IMR-90 (cell line): ENCODE data around the gene EML4. TPM values are rescaled to one million over a fixed set of nuclear protein-coding genes. Genes with fewer than 3 reads are reported as not detected.

ENCODE experiments used
- ATAC-seq: fragments of 200-7000 bp; cut with Tn5 transposase; 2 replicates; pipeline ENCODE4 v1.9.1; 2020; ENCODE audit warnings: low read depth, mild to moderate bottlenecking, moderate library complexity
- BruUV-seq: library from RNA; stranded (reverse); fragments of 400-500 nt; replicated peaks from 2 replicates; lab custom pipeline; 2021; lab: Mats Ljungman, UMichigan
- CTCF ChIA-PET: fragments of 300-600 bp; formaldehyde crosslinking; extraction: SDS; loops from one replicate; lab custom pipeline; 2021; ENCODE audit warnings: antibody characterized with exemption; lab: Yijun Ruan, JAX
- POLR2A ChIA-PET: fragments of 300-600 bp; sonication (Branson Sonifier 250); formaldehyde crosslinking; loops from one replicate; lab custom pipeline; 2022; ENCODE audit warnings: antibody characterized with exemption; ENCODE audit not compliant: unreplicated experiment; lab: Charles Lee
- DNase-seq: peaks from one replicate; pipeline ENCODE4 v3.0.0; 2013
- H2AFZ ChIP-seq: replicated peaks from 2 replicates; pipeline ENCODE3; 2013; ENCODE audit warnings: low read length, mild to moderate bottlenecking; ENCODE audit not compliant: poor library complexity
- H2AK5ac ChIP-seq: 2 replicates; pipeline ENCODE4 v1.6.1; 2013; ENCODE audit warnings: low read depth, low read length, inconsistent platforms
- H2AK9ac ChIP-seq: replicated peaks from 2 replicates; pipeline ENCODE3; 2013; ENCODE audit warnings: mild to moderate bottlenecking, low read depth, low read length, moderate library complexity; ENCODE audit not compliant: poor library complexity
- H2BK120ac ChIP-seq: 2 replicates; pipeline ENCODE4 v1.6.1; 2013; ENCODE audit warnings: low read depth, low read length, inconsistent platforms
- H2BK15ac ChIP-seq: 3 replicates; pipeline ENCODE4 v1.6.1; 2013; ENCODE audit warnings: low read depth, low read length, inconsistent platforms
- H2BK20ac ChIP-seq: 2 replicates; pipeline ENCODE4 v1.6.1; 2013; ENCODE audit warnings: low read depth, mild to moderate bottlenecking, inconsistent platforms, low read length, moderate library complexity
- H2BK5ac ChIP-seq: 2 replicates; pipeline ENCODE4 v1.6.1; 2013; ENCODE audit warnings: mild to moderate bottlenecking, low read depth, low read length, inconsistent platforms; ENCODE audit not compliant: poor library complexity, severe bottlenecking
- H3K14ac ChIP-seq: replicated peaks from 2 replicates; pipeline ENCODE4 v1.6.1; 2013; ENCODE audit warnings: low read depth, low read length, inconsistent platforms
- H3K18ac ChIP-seq: 2 replicates; pipeline ENCODE4 v1.6.1; 2013; ENCODE audit warnings: low read depth, low read length, control low read depth
- H3K23ac ChIP-seq: 2 replicates; pipeline ENCODE4 v1.6.1; 2013; ENCODE audit warnings: low read depth, low read length, inconsistent platforms
- H3K27ac ChIP-seq: 2 replicates; pipeline ENCODE4 v1.5.1; 2013; ENCODE audit warnings: mild to moderate bottlenecking, control low read depth, low read length; ENCODE audit not compliant: insufficient read depth
- H3K27me3 ChIP-seq: 2 replicates; pipeline ENCODE4 v1.6.1; 2013; ENCODE audit warnings: low read length; ENCODE audit not compliant: control insufficient read depth, insufficient read depth
- H3K36me3 ChIP-seq: 2 replicates; pipeline ENCODE4 v1.6.1; 2013; ENCODE audit warnings: low read length, mixed read lengths; ENCODE audit not compliant: control insufficient read depth, insufficient read depth
- H3K4ac ChIP-seq: 2 replicates; pipeline ENCODE4 v1.6.1; 2013; ENCODE audit warnings: low read depth, low read length, inconsistent platforms
- H3K4me1 ChIP-seq: 2 replicates; pipeline ENCODE4 v1.6.1; 2013; ENCODE audit warnings: low read length, mixed read lengths; ENCODE audit not compliant: control insufficient read depth, insufficient read depth
- H3K4me2 ChIP-seq: 2 replicates; pipeline ENCODE4 v1.6.1; 2013; ENCODE audit warnings: low read depth, mild to moderate bottlenecking, control low read depth, low read length, moderate library complexity
- H3K4me3 ChIP-seq: 2 replicates; pipeline ENCODE4 v1.5.1; 2013; ENCODE audit warnings: low read depth, mild to moderate bottlenecking, control low read depth, low read length, moderate library complexity; ENCODE audit not compliant: insufficient read depth
- H3K56ac ChIP-seq: 2 replicates; pipeline ENCODE4 v1.6.1; 2013; ENCODE audit warnings: low read length, inconsistent platforms; ENCODE audit not compliant: insufficient read depth; ENCODE audit errors: extremely low read depth
- H3K79me1 ChIP-seq, 2 experiments: 2 replicates each; pipeline ENCODE4 v1.6.1; 2013; ENCODE audit warnings: low read length in 2 of 2, inconsistent platforms in 1 of 2, low read depth in 1 of 2
- H3K9ac ChIP-seq: 2 replicates; pipeline ENCODE4 v1.6.1; 2013; ENCODE audit warnings: low read depth, low read length, control low read depth
- H3K9me1 ChIP-seq: 2 replicates; pipeline ENCODE4 v1.6.1; 2013; ENCODE audit warnings: low read length, inconsistent platforms; ENCODE audit not compliant: insufficient read depth
- H3K9me3 ChIP-seq: 2 replicates; pipeline ENCODE4 v1.6.1; 2013; ENCODE audit warnings: low read length; ENCODE audit not compliant: control insufficient read depth, insufficient read depth
- H4K20me1 ChIP-seq: 2 replicates; pipeline ENCODE4 v1.6.1; 2013; ENCODE audit warnings: low read length, inconsistent platforms; ENCODE audit not compliant: insufficient read depth
- H4K5ac ChIP-seq: 2 replicates; pipeline ENCODE4 v1.6.1; 2013; ENCODE audit warnings: mild to moderate bottlenecking, low read depth, low read length, control low read depth
- H4K8ac ChIP-seq, 2 experiments: 2 replicates each; pipeline ENCODE4 v1.6.1; 2013; ENCODE audit warnings: low read depth in 2 of 2, low read length in 2 of 2, control low read depth in 1 of 2, inconsistent platforms in 1 of 2
- H4K91ac ChIP-seq: 2 replicates; pipeline ENCODE4 v1.6.1; 2013; ENCODE audit warnings: low read depth, low read length, inconsistent platforms; ENCODE audit not compliant: insufficient read depth
- BHLHE40 ChIP-seq: fragments of 150-350 bp; IDR thresholded peaks from 2 replicates; pipeline ENCODE4 v1.6.1; 2016; ENCODE audit warnings: mild to moderate bottlenecking, low read depth, low read length
- CEBPB ChIP-seq: IDR thresholded peaks from 2 replicates; pipeline ENCODE4 v1.6.1; 2012; ENCODE audit warnings: low read depth, low read length, improper control_type of control experiment
- CHD1 ChIP-seq: IDR thresholded peaks from 2 replicates; pipeline ENCODE4 v1.6.1; 2012; ENCODE audit warnings: low read depth, low read length, improper control_type of control experiment
- CTCF ChIP-seq: conservative IDR thresholded peaks from 2 replicates; pipeline ENCODE4 v1.5.1; 2012; ENCODE audit warnings: mild to moderate bottlenecking, low read depth, low read length, improper control_type of control experiment
- FOS ChIP-seq: fragments of 150-350 bp; IDR thresholded peaks from 2 replicates; pipeline ENCODE4 v1.6.1; 2016; ENCODE audit warnings: low read depth, low read length
- MAFK ChIP-seq: IDR thresholded peaks from 2 replicates; pipeline ENCODE4 v1.6.1; 2012; ENCODE audit warnings: low read depth, low read length, improper control_type of control experiment
- POLR2A ChIP-seq: IDR thresholded peaks from 2 replicates; pipeline ENCODE4 v1.6.1; 2012; ENCODE audit warnings: mild to moderate bottlenecking, low read depth, low read length
- RAD21 ChIP-seq: IDR thresholded peaks from 2 replicates; pipeline ENCODE4 v1.6.1; 2012; ENCODE audit warnings: low read length, improper control_type of control experiment
- RCOR1 ChIP-seq: IDR thresholded peaks from 2 replicates; pipeline ENCODE4 v1.6.1; 2012; ENCODE audit warnings: mild to moderate bottlenecking, low read length, improper control_type of control experiment; ENCODE audit not compliant: insufficient replicate concordance
- RFX5 ChIP-seq: IDR thresholded peaks from 2 replicates; pipeline ENCODE4 v1.8.0; 2012; ENCODE audit warnings: low read depth, mild to moderate bottlenecking, low read length, moderate library complexity
- USF2 ChIP-seq: fragments of 150-350 bp; IDR thresholded peaks from 2 replicates; pipeline ENCODE4 v1.6.1; 2017; ENCODE audit warnings: mild to moderate bottlenecking, antibody characterized with exemption, low read length, low read depth
- dilution Hi-C: fragments of 300-500 bp; cut with HindIII; formaldehyde crosslinking; loops from one replicate; pipeline ENCODE4 v1.14.3; 2018; ENCODE audit warnings: low sequenced_read_pairs; ENCODE audit not compliant: unreplicated experiment
- in situ Hi-C: fragments of 300-500 bp; cut with MboI; formaldehyde crosslinking; loops from 3 replicates; pipeline ENCODE4 v1.14.3; 2019; ENCODE audit warnings: low sequenced_read_pairs, inconsistent platforms, mixed read lengths
- intact Hi-C: fragments of 100-400 bp; cut with micrococcal nuclease; formaldehyde crosslinking; loops from 2 replicates; pipeline ENCODE4 v1.10.0; 2022
- polyA plus RNA-seq, 3 experiments: library from polyadenylated mRNA; depleted of rRNA; stranded (reverse); fragments of >200 nt; gene quantifications; 2 replicates each; pipeline ENCODE4 v1.2.3, GENCODE V29; 2012; ENCODE audit warnings: low replicate concordance in 1 of 3
- total RNA-seq: library from RNA; depleted of rRNA; stranded (reverse); fragments of >200 nt; gene quantifications from 2 replicates; pipeline ENCODE4 v1.2.3, GENCODE V29; 2012

EML4 gene
- total and polyA plus RNA-seq, 2 of the 4 experiments (the other 2 are of a cell fraction): 29.7 to 73.7 TPM

- Histone ChIP-seq H3K9me1 (peaks cover 15% of the 10 kb centered on the region), H3K79me1 (peaks cover 31 to 71% of the 10 kb centered on the region in 2 experiments), H2AK9ac (no peak overlapping the region), H3K27ac (no peak overlapping the region), H2AFZ (no peak overlapping the region), H3K36me3 (no peaks in the 10 kb centered on the region), H2BK5ac (peak overlapping the region; percentile 84), H3K27me3 (no peaks in the 10 kb centered on the region), H3K56ac (no peak overlapping the region), H2AK5ac (no peak overlapping the region), H3K4me2 (peak overlapping the region; percentile 17; the same call in 1 of the 2 replicates), H4K20me1 (peaks cover 7% of the 10 kb centered on the region; the same call in 1 of the 2 replicates), H3K9ac (no peak overlapping the region), H3K4me3 (no peak overlapping the region), H3K9me3 (no peaks in the 10 kb centered on the region), H3K23ac (no peak overlapping the region), H3K4me1 (peaks cover 22% of the 10 kb centered on the region), H2BK15ac (no peak overlapping the region), H4K5ac (no peak overlapping the region), H4K8ac (no peak overlapping the region), H2BK120ac (no peak overlapping the region), H3K4ac (no peak overlapping the region), H2BK20ac (no peak overlapping the region), H3K18ac (no peak overlapping the region), H3K14ac (no peak overlapping the region), H4K91ac (no peak overlapping the region)
- ChIA-PET POLR2A (no interaction called here), CTCF (interaction anchor here (1.1 to 1.5 kb wide), 2 partner anchors 54 to 100 kb away, joined by 4 to 6 read pairs; no protein-coding TSS in a partner anchor)
- DNase-seq (peak; percentile 86), ATAC-seq (peak; percentile 25)
- no TSS peak for BruUV-seq
- intact Hi-C loops (no loop called here), dilution Hi-C loops (no loop called here), in situ Hi-C loops (no loop called here)
- TF ChIP-seq USF2: no peak
- TF ChIP-seq RCOR1: no peak
- no peak for TF ChIP-seq MAFK
- TF ChIP-seq CHD1: no peak
- TF ChIP-seq CEBPB: peak; percentile 98
- no peak for TF ChIP-seq POLR2A
- TF ChIP-seq BHLHE40: peak; percentile 25; the same call in 1 of the 2 replicates
- no peak for TF ChIP-seq RFX5
- no peak for TF ChIP-seq CTCF
- TF ChIP-seq FOS: peak; percentile 90
- TF ChIP-seq RAD21: no peak
Observed at GRCh38 chr2:42195559-42195958, 26.4 kb downstream of the EML4 start.
